ENCODE measurements around the gene SCRG1.

The SCRG1 gene

GRCh38 chr4:173411106-173411693 lies 12.3 kb upstream of the SCRG1 start:
- no peak for DNase-seq (ENCODE audit: low read depth)

DNA sequence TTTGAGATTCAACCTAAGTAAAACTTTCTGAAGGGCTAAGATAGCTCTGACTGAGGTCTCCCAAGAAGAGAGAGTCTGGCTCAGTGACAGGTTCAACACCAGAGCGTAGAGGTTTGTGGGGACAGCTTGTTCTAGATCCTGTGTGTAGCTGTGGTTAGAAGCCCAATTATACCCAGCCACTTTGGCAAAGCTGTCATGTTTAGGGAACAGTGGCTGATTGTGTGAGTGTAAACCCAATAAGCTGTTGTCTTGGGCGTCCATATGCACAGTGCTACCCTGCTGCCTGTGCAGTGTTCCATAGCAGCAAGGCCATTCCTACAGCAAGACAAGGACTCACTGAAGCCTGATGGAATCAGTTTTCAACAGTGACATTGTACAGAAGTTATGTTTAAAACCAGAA lies 11.2 kb upstream of the SCRG1 start:
- DNase-seq (ENCODE audit: low read depth) = no peak

DNA sequence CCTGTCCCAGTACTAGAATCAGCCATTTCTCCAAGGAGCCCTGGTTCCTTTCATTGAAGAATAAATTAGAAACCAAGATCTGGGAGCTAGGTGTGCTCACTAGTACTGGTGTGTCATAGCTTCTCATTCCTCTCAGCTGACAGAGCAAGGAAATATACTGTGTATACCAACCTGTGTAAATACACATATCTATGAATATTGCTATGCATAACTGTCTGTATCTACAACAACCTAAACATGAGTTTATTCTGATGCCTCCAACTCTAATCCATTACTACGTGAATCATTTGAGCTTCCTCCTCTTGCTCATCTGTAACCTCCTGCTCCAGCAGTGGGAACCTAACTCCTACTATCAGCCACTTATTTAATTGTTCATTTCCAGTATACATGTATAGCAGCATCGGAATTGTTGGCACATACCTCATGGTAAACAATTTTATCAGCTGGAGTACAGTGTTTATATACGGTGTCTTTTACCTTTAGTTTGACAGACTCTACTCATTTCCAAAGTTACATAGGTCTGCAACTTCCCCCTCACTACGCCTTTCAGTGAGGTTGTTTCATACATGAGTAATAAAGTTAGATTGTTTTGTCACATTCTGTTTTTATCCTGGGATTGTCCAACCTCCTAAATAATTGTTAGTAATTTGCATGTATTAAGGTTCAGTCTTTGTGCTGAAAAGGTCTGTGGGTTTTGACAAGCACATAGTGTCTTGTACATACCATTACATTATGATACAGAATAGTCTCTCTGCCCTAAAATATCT lies 7.1 kb upstream of the SCRG1 start:
- no peak for DNase-seq (ENCODE audit: low read depth)

GRCh38 chr4:173404296-173404865 lies 5.5 kb upstream of the SCRG1 start:
- no peak for DNase-seq (ENCODE audit: low read depth)

DNA sequence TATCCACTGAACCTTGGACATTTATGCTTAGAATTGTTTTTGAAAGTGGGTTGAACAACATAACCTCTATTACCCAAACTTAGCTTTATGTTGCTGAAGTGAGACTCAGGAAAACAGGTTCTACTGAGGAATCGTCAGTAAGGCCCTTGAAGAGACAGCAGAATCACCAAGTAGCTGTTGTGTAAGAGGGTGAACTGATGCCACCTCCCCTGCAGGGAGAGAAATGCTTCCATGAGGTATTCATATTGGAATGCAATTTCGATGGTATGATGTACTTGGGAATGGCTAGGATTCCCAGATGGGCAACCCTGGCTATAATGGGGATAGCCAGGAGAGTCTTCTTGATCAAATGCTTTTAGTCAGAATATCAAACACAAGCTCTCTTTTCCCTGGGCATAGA lies 4.1 kb upstream of the SCRG1 start:
- DNase-seq (ENCODE audit: low read depth) = peak; percentile 22

DNA sequence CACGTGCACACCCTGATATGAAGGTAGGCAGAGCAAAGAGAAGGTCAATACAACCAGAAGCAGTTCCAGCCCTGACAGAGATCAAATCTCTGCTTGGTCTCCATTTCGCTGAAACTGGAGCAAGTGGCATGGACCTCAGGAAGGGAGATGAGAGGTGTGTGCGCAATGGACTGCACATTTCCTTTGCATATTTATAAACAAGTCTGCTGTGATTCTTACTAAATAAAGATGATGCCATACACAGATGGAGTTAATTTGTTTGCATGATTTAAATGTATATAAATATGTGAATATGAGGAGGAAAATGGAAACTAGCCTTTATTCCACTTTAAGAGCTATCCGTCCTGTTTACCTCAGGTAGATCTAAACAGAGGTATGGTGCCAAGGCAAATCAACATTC lies 2.1 kb upstream of the SCRG1 start:
- DNase-seq (ENCODE audit: low read depth) = no peak

DNA sequence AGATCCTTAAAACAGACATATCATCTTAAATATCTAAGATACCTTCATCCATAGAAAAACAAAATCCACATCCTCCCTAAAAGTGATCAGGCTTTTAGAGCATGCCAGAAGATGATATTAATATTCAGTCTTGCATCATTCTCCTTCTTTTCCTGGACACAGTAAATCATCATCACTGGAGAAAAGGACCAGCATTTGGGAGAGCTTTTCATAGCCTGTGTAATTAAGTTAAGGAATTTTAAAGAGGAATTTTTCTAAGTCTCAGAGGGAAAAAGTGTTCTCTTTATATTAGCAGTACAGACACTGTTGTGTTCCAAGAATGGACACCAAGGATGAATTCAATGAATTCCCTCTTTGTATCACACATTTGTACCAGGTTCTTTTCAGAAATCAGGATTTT lies 696 bp downstream of the SCRG1 start:
- no peak for DNase-seq (ENCODE audit: low read depth)

GRCh38 chr4:173397604-173398003 lies 1.3 kb downstream of the SCRG1 start:
- no peak for DNase-seq (ENCODE audit: low read depth)

DNA sequence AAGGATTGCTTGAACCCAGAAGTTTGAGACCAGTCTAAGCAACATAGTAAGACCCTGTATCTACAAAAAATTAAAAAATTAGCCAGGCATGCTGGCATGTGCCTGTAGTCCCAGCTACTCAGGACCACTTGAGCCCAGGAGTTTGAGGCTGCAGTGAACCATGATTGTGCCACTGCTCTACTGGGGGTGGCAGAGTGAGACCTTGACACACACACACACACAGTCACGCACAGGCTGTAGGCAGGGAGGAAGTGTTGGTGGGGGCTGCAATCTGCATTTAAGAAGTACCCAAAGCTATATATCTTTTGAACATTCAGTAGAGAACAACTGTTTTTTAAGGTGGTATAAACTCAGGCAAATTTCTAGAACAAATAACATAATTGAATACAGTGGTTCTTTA lies 7.2 kb downstream of the SCRG1 start:
- no peak for DNase-seq (ENCODE audit: low read depth)

- no peak for DNase-seq (ENCODE audit: low read depth)
These were observed 12.2 kb downstream of the SCRG1 start for GRCh38 chr4:173386751-173387150.

- DNase-seq (ENCODE audit: low read depth) = no peak
These were observed 16.6 kb downstream of the SCRG1 start for GRCh38 chr4:173382349-173382748.

DNA sequence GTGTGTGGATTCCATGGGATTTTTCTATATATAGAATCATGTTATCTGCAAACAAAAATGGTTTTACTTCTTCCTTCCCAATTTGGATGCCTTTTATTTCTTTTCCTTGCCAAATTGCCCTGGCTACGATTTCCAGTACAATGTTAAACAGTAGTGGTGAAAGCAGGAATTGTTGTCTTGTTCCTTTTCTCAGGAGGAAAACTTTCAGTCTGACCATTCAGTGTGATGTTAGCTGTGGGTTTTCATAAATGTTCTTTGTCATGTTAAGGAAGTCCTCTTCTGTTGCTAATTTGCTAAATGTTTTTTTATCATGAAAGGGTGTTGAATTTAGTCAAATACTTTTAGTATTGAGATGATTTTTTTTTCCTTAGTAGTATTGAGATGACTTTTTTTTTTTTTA lies 17.3 kb downstream of the SCRG1 start:
- no peak for DNase-seq (ENCODE audit: low read depth)

- DNase-seq (ENCODE audit: low read depth) = no peak
These were observed 17.9 kb downstream of the SCRG1 start for GRCh38 chr4:173380987-173381386.

DNA sequence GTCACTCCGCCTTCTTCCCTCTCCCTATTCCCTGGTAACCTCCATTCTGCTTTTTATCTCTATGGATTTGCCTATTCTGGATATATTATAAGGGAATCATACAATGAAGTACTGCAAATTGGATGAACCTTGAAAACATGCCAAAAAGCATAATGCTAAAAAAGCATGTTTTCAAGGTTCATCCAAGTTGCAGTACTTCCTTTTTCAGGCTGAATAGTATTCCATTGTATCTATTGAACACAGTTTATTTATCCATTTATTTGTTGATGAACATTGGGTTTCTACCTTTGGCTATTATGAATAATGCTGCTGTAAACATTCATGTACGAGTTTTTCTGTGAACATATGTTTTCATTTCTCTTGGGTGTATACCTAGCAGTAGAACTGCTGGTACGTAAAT lies 19.0 kb downstream of the SCRG1 start:
- no peak for DNase-seq (ENCODE audit: low read depth)

DNA sequence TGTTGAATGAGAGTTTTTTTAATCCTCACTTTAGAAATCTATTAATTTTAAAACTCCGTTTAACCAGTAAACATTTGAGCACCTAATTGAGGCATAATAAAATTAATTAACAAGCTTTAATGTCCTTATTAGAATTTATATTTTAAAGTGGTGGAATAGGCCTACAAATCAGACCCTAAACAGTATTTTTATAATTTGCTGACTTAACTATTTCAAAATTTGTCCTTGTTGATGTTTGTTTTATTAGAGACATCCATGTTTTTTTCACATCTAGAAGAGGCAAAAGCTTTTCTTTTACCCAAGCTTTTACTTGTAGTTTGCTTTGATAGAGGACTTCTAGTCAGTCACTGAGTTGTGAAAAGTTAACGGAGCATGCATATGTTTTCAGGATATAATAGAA lies 24.3 kb downstream of the SCRG1 start:
- no peak for DNase-seq (ENCODE audit: low read depth)

DNA sequence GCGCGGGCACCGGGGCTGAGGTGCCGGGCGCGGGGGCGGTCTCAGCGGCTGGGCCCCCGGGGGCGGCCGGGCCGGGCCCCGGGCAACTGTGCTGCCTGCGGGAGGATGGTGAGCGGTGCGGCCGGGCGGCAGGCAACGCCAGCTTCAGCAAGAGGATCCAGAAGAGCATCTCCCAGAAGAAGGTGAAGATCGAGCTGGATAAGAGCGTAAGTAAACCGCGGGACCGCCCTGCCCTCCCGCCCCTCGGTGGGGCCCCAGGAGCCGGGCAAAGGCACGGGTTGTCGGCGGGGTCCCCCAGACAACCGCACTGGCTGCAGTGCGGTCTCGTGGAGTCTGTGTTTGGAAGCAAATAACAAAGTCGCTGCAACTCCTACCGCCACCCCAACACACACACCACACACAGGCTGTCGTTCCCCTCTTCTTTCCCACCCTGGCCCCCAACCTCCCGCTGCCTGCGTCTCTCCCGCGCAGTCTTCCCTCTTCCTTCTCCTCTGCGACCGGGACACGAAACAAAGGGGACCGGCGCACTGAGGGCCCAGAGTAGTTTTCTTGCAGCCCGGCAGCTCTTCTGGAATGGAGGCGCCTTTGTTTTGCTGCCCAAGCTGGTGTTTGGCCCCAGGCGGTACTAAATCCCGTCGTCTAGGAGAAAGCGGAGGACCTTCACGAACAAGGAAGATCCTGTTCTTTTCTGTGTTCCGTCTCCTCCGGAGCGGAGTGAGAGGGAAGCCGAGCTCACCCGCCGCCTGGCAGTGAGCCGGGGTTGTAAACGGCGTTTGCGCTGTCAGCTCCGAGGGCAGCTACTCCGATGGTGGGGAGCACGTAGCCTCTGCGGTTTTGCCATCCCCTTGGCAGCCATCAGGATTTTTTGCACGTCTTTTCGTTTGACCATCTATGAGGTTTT lies 27.4 kb downstream of the SCRG1 start:
- peak; percentile 48 for DNase-seq (ENCODE audit: low read depth)

DNA sequence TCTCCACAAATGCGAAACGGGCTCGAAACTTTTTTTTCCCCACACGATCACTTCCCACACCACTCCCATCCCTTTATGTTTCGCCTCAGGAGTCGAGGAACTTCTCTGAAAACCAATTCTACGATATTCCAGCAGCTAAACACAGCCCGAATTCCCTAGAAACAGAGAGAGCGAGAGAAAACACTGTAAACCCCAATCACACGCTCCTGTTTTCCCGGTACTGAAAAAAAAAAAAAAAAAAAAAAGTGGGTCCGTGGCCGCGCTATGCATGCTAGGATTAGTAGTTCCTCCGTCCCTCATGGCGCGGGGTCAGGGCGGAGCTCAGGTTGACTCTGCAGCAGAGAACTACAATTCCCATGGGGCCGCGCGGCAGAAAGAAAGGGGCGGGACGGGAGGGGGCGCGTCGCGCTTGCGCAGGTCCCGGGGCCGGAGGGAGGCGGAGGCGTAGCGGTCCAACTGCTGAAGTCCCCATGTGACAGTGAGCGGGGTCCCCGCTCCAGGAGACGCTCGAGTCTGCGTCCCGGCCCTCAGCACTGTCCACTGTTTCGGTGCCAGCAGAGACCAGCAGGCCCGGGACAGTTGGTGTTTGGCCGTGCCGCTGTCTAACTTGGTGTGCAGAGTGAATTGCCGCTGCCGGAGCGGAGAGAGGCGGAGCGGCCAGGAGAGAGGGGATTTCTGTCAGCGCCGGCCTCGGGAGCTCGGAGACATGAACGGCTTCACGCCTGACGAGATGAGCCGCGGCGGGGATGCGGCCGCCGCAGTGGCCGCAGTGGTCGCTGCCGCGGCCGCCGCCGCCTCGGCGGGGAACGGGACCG lies 28.2 kb downstream of the SCRG1 start, which contains the start of gene SAP30:
SAP30 (plus strand) TSS at position 478 of the 815 bp plus-strand sequence; CDS start at position 707, 229 bp downstream.
- DNase-seq (ENCODE audit: low read depth) = peak; percentile 96

DNA sequence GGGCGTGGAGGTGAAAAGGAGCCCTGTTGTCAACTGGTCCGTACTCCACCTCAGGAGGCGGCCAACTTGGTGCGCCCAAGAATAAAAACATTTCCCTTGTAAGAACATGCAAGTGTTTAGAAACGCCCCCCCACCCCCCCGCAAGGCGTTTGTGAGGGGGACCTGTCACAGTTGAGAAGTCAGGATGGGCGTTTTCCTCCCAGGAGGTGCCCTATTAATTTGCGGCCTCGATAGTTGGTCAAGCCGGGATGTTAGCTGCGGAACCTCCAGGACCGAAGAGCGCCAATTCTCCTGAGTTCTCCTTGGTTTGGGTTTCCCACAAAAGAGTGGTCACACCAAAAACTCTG lies 28.8 kb downstream of the SCRG1 start:
- no peak for DNase-seq (ENCODE audit: low read depth)

GRCh38 chr4:173367946-173368345 lies 31.0 kb downstream of the SCRG1 start:
- DNase-seq (ENCODE audit: low read depth) = no peak

- no peak for DNase-seq (ENCODE audit: low read depth)
These were observed 31.6 kb downstream of the SCRG1 start for GRCh38 chr4:173367285-173367684.

DNA sequence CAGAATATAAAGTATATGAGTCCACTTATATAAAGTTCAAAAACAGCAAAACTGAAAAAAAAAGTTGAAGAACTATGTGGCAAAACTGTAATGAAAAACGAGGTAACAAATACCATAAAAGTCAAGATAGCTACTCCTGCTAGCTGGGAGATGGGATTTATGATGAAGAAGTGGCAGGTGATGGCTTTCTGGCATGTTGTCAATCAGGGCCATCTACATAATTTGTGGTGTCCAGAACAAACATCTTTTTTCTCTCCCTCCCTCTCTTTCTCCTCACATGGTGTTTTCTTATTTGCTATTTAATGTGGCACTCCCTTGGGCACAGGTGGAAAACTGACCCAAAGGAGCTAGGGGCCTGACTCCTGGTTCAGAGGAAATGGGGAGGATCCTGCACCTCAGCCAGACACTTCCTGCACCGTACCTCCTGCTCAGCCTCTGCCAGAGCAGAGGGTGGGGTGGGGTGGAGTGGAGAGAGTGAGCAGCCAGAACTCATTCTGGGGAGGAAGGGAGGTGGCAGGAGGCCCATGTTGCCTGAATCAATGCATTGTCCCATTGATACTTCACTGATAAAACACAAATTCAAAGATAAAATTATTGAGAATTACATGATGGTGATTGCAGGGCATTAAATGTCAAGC lies 33.4 kb downstream of the SCRG1 start:
- DNase-seq (ENCODE audit: low read depth) = no peak
